ENCODE results near the gene TRMT1.

The TRMT1 gene

GRCh38 chr19:13153569-13154240 is 37.2 kb upstream of the TRMT1 start:
- DNase-seq (ENCODE audit: low spot score), result no peak
- TF ChIP-seq CTCF (IDR thresholded peaks at IDR 0.05; ENCODE audit: borderline replicate concordance, control extremely low read depth, extremely low read depth, insufficient read depth, missing control alignments), result peak; percentile 14
- in situ Hi-C loops (cut with MboI; ENCODE audit: low sequenced_read_pairs, unreplicated experiment), result no loop called here

- peak; percentile 92 for DNase-seq (ENCODE audit: low spot score)
- in situ Hi-C loops (cut with MboI; ENCODE audit: low sequenced_read_pairs, unreplicated experiment), result no loop called here
- TF ChIP-seq CTCF (IDR thresholded peaks at IDR 0.05; ENCODE audit: borderline replicate concordance, control extremely low read depth, extremely low read depth, insufficient read depth, missing control alignments), result peak; percentile 44
Observed at GRCh38 chr19:13152974-13153568, 36.5 kb upstream of the TRMT1 start.

DNA sequence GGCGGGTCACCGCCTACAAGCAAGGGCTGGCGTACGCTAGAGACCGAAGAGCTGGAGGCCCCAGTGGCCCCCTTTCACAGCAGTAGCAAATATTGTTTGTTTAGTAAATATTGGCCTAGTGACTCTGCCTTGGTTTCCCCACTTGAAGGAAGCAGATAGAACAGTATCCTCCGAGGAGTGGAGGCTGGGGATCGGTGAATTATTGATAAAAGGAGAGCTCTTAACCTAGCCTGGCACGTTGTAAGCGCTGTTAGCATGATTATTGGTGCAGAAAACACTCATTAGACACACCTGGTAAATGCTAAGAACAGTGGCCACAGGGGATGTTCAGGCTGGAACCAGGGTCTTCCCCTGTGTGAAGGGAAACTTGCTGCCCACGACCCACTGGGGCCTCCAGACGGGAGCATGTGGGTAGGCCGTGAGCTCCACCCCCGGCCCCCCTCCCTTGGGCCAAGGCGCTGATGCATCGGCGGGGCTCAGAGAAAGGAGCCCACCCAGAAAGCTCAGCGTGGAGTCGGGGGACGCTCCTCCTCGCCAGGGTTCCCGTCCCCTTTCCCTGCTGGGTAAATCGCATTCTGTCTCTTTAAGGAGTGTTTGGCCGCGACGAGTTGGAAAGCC is 35.9 kb upstream of the TRMT1 start:
- no peak for DNase-seq (ENCODE audit: low spot score)
- in situ Hi-C loops (cut with MboI; ENCODE audit: low sequenced_read_pairs, unreplicated experiment), result no loop called here

DNA sequence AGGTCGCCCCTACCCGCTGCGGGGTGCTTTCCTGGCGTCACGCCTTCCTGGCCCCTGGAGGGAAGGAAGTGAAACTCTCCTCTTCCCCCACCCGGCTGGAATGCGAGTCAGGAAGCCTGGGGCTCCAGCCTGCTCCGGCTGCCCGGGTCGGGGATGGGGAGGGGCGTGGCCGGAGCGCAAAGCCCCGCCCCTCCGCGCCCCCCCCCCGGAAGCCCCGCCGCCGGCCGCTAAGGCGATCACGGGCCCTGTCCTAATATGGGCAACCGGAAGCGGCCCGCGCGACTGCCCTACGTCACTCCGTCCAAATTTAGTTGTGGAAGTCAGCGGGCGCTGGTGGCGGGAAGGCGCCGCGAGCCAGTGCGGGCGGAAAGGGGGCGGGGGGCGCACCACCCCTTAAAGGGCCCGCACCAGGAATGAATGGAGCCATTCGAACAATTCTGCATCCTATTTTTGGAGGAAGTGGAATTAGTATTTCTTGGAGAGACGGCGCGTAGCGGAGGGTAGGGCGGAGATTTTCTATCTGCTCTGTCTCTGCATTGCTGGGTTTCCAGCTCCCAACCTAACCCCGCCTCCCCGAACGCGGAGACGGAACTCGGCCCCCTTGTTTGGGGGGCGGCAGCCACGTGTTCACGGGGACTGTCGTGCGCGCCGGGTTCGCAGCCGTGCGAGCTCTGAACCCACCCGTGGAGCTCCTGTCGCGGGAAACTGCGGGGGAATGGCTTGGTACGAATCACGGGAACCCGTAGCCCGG is 35.2 kb upstream of the TRMT1 start:
- DNase-seq (ENCODE audit: low spot score), result peak; percentile 96
- no peak for TF ChIP-seq CTCF (IDR thresholded peaks at IDR 0.05; ENCODE audit: borderline replicate concordance, control extremely low read depth, extremely low read depth, insufficient read depth, missing control alignments)
- in situ Hi-C loops (cut with MboI; ENCODE audit: low sequenced_read_pairs, unreplicated experiment), result no loop called here

More for the DNA sequence above, 35.9 kb upstream of the TRMT1 start:
- TF ChIP-seq CTCF (IDR thresholded peaks at IDR 0.05; ENCODE audit: borderline replicate concordance, control extremely low read depth, extremely low read depth, insufficient read depth, missing control alignments), result no peak

- TF ChIP-seq CTCF (IDR thresholded peaks at IDR 0.05; ENCODE audit: borderline replicate concordance, control extremely low read depth, extremely low read depth, insufficient read depth, missing control alignments), result no peak
- in situ Hi-C loops (cut with MboI; ENCODE audit: low sequenced_read_pairs, unreplicated experiment), result no loop called here
- DNase-seq (ENCODE audit: low spot score), result no peak
Observed at GRCh38 chr19:13150931-13151604, 34.5 kb upstream of the TRMT1 start.
